HG02678 (cell line): Measurements from ENCODE around the gene NDST3.

ENCODE experiments used
- ATAC-seq: cut with Tn5 transposase; IDR thresholded peaks from one replicate; pipeline ENCODE4 v1.9.1; 2021; ENCODE audit warnings: mild to moderate bottlenecking, moderate library complexity; ENCODE audit not compliant: unreplicated experiment

Gene NDST3

DNA sequence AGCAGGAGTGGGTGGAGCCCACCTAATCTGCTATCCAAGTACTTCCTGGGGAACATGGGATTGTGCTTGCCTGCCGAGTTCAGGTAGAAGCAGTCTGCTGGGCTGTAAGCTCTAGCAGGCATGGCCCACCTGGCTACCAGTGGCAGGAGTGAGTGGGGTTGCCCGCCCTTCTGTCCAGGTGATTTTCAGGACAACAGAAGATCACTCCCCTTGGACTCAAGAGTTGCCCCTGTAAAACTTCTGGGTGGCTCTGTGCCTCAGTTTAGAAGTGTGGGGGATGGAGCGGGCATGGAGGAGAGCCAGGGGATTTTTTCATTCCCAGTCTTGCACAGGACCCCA lies 43.5 kb downstream of the NDST3 start:
- ATAC-seq: peak; percentile 3

GRCh38 chr4:118081434-118081833 lies 47.1 kb downstream of the NDST3 start:
- no peak for ATAC-seq

GRCh38 chr4:118082182-118082581 lies 47.9 kb downstream of the NDST3 start:
- ATAC-seq: no peak

DNA sequence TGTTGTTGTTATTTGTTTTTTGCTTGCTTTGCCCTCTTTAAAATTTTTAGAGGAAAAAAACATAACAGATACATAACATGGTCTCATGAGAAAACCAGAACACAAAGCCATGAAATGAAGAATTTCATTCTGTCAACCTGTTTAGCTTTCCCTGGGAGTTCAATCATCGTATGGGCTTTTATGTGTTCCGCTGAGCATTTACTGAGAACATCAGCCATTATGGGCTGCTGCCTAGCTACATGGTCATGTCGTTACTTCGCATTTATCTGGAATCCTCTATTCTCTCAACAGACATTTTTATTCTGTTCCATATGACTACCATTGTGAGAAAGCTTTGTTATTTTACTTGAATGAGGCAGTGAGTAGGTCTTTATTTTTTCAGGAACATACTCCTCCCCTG lies 51.4 kb downstream of the NDST3 start:
- ATAC-seq: no peak

DNA sequence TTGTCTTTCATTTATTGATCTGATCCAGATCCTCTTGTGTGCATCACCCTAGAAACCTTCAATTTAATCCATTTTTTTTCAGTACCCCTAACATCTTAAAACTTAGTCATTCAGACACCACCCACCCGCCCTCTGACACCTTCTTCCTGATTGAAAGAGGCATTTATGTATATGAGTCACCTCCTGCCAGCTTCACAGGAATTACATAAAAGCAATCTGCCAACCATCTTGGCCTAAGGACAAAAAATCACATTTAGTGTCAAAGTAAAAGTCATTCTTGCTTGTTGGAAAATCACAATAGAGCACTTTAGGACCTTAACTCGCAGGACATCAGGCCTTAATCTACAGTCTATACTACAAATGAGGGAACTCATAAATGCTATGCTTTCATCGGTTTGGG lies 52.1 kb downstream of the NDST3 start:
- no peak for ATAC-seq

GRCh38 chr4:118087366-118087765 lies 53.1 kb downstream of the NDST3 start:
- ATAC-seq: no peak

DNA sequence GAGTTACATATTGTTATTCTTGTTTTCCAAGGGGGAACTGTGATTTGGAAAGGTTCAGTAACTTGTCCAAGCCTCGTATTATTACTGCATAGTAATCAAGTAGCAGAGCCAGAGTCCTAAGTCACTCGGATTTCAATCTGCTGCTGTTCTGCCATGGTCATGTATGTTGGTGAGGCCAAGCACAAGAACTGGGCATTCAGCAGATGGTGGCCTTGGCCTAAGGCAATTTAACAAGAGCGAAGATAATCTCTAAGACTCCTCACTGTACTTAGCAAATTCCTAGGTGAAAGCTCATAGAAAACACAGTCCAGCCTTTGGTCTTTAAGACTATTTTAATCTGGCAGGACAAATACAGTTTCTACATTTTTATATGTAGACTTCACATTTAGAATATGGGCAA lies 64.8 kb downstream of the NDST3 start:
- ATAC-seq: no peak

GRCh38 chr4:118102195-118102594 lies 67.9 kb downstream of the NDST3 start:
- no peak for ATAC-seq

DNA sequence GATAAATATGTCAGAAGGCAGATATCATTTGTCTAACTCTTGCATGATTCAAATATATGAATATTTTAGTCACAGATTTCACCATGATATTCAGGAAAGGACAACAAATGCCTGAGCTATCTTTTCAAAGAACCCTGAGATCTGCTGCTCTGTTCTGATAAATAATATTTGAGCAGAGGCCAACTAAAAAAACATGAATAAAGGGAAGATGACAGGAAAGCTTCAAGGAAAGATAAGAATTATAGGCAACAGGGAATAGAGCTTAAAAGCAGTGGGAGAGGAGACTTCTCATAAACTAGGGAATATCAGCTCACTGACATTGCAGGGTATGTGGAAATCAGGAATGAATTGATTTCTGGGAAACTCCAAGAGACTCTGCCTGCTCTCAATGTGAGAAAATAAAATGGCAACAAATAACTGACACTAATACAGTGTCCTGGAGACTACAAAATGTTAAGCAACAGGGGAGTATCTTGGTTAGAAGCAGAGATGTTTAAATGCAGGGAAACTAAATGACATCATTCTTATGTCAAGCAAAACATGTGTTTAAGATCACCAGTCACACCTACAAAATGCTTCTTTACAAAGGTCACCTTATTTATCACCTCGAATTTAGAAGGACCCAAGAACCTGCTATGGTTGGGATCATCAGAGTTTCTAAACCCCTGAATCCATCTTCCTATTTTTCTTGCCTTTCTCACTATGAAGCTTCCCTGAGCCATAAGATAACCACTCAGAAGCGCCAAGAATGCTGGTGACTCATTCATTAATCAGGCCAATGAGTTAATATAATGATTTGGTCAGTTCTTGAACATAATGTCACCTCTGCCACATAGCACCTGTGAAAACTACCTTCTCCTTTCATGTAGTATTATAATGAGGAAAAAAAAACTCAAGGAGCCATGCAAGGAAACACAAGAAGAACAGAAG lies 78.1 kb downstream of the NDST3 start:
- no peak for ATAC-seq

GRCh38 chr4:118113220-118113619 lies 78.9 kb downstream of the NDST3 start:
- peak; percentile 80 for ATAC-seq

- ATAC-seq: no peak
Observed at GRCh38 chr4:118114720-118115119, 80.4 kb downstream of the NDST3 start.

- no peak for ATAC-seq
Observed at GRCh38 chr4:118120120-118120760, 86.0 kb downstream of the NDST3 start.

DNA sequence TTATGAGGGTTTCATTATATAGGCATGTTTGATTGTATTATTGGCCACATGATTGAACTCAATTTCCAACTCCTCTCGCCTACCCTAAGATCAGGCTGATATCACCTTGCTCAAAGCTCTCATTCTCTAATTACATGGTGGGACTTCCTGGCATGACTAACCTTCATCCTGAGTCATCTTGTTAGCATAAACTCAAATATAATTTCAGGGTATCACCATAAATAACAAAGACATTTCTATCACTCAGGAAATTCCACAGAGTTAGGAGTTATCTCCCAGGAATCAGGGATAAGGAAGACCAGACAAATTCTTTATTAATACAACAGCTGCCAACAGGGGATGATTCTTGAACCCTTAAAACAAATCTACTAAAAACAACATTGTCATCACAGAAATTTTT lies 90.7 kb downstream of the NDST3 start:
- ATAC-seq: no peak

DNA sequence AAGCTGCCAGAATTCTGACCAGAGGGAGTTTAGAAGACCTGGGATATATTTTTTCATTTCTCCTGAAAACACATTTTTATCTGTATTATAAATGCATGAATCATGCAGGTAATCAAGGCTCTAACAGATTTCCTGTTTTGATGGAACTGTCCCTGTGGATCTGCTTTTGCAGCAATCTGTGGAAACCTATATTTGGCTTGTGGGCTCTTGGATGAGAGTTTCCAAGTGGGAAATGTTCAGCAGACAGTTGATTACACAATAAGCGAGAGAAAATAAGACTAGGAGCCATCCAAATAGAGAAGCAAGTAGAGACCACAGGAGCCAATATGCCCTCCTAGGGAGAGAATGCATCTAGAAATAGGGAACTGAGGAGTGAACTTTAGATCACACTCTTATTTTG lies 105.0 kb downstream of the NDST3 start:
- no peak for ATAC-seq

DNA sequence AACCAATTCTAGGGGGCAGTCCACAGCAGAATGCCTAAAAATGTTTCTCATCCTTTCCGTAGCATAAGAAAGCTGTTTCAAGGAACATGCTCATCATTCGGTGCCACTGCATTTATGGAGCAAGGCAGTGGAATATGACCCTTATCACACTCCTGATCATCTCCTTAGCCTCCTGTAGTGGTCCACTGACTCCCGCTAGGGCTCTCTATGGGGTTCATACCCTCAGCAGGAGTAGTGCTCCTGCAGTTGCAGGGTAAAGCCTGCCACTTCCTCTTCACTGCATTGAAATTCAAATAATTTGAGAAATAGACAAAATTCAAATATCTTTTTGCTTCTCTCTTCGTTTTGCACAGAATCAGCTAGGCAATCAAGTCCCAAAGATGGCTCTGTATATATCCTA lies 107.0 kb downstream of the NDST3 start:
- ATAC-seq: no peak

DNA sequence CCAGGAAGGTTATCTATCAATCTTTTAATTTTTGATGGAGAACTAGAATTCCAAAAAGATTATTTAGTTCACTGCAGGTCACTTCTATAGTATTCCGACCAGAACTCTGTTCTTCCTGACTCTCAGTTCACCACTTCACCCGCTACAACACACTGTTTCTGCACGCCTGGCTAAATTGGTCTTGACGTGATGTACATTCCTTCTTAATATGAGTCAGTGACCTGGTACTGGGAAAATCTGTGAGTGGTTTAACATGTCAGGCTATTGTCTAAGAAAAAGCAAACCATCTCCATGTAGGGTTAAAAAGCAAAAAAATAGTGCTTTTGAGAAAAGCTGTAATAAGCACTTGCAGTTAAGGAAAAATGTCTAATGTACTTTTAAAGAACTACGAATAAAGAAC lies 120.4 kb downstream of the NDST3 start:
- ATAC-seq: no peak

GRCh38 chr4:118155516-118155915 lies 121.2 kb downstream of the NDST3 start:
- ATAC-seq: no peak

DNA sequence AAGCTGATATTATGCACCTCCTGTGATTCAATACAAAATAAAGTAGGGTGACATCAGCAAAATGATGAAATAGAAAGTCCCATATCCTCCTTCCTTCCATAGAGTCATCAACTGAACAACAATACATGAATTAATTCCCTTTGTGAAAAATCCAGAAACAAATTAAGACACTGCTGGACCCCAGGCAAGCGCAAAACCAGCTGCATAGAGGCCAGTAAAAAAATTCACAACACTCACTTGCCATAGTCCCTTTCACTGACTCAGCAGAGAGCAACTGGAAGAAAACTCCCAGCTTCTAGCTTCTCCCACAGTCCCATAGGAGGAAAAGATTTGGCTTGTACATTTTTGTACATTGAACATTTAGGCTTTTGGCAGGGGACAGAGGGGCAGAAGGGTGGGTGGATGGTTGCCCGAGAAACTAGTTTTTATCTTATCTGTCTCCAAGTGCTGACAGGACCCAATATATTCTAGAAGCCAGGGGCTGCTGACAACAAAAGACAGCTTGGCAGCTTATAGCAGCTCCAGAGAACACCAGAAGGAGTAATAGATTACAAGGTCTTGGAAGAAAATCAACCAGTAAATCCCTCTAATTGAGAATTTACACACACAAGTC lies 124.6 kb downstream of the NDST3 start:
- ATAC-seq: no peak

DNA sequence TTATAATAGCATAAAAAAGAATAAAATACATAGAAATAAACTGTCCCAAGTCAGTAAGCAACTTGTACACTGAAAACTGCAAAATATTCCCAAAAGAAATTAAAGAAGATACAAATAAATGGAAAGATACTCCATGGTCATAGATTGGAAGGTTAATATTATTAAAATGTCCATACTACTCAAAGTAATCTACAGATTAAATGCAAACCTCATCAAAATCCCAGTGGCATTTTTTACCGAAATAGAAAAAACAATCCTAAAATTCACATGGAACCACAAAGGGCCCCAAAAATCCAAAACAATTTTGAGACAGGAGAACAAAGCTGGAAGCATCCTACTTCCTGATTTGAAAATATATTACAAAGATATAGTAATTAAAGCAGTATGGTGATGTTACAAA lies 133.0 kb downstream of the NDST3 start:
- no peak for ATAC-seq

DNA sequence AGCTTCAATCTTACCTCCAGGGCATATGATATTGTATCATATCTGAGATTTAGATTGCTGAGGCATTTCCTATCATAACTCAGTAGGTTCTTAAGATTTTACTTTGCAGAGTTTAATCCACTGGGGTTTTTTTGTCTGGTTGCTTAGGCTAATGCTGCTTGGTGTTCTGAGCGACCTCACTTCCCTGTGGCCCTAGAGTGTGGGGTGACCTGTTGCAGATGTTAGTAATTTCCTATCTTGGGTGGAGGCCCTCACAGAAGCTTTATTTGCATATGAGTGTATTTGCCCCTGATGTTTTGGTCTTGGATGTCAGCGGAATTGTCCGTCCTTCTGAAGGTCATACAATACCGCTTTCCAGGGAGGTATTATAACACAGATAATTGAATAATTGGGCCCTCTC lies 137.1 kb downstream of the NDST3 start:
- ATAC-seq: no peak

DNA sequence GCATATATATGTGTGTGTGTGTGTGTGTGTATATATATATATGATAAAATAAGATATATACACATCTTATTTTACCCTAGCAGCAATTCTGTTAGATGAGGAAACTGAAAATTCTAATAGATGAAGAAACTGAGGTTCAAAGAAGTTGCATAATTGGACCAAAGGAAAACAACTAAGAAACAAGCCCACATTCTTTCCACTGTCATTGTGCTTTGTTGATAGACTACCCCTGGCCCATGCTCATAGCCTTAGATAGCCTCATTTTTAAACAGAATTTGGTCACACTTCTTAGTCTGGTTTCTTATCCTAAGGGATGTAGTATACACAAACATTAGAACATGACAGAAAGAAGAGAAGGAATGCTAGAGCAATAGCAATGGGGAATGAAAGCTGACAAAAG lies 138.8 kb downstream of the NDST3 start:
- ATAC-seq: no peak
